Endothelial cell (in vitro differentiated cells): ENCODE data around the gene LGMN. TPM values are rescaled to one million over a fixed set of nuclear protein-coding genes. Genes with fewer than 3 reads are reported as not detected.
"Not testable (repeated sequence)": the region's sequence is repeated elsewhere in the genome, so short reads cannot be mapped to it uniquely, and the experiment has no call there.

Experiments
- DNase-seq: peaks from one replicate; pipeline ENCODE4 v3.0.0; 2021; ENCODE audit warnings: low spot score
- H3K27ac Mint-ChIP-seq: one replicate; pipeline ENCODE4 v1.8.0; 2021; ENCODE audit warnings: mixed read lengths, inconsistent platforms; ENCODE audit not compliant: unreplicated experiment
- H3K27me3 Mint-ChIP-seq: one replicate; pipeline ENCODE4 v1.8.0; 2021; ENCODE audit warnings: mild to moderate bottlenecking, moderate library complexity, mixed read lengths, inconsistent platforms; ENCODE audit not compliant: unreplicated experiment
- H3K36me3 Mint-ChIP-seq: one replicate; pipeline ENCODE4 v1.8.0; 2021; ENCODE audit warnings: mild to moderate bottlenecking, low read depth, mixed read lengths, inconsistent platforms; ENCODE audit not compliant: unreplicated experiment
- H3K4me1 Mint-ChIP-seq: one replicate; pipeline ENCODE4 v1.8.0; 2021; ENCODE audit warnings: mild to moderate bottlenecking, mixed read lengths, inconsistent platforms; ENCODE audit not compliant: unreplicated experiment
- H3K4me3 Mint-ChIP-seq: one replicate; pipeline ENCODE4 v1.8.0; 2021; ENCODE audit warnings: mild to moderate bottlenecking, mixed read lengths, inconsistent platforms; ENCODE audit not compliant: unreplicated experiment
- H3K9me3 Mint-ChIP-seq: one replicate; pipeline ENCODE4 v1.8.0; 2021; ENCODE audit warnings: mixed read lengths, inconsistent platforms; ENCODE audit not compliant: unreplicated experiment
- CTCF ChIP-seq: fragments of 200-600 bp; sonication (generic); IDR thresholded peaks from one replicate; pipeline ENCODE4 v1.5.0; 2021; ENCODE audit warnings: antibody characterized with exemption; ENCODE audit not compliant: unreplicated experiment
- total RNA-seq: library from RNA; stranded (reverse); fragmentation: NEBNext Ultra II Directional; extraction: Animal tissue kit (Norgen Biotek cat#: 25700); gene quantifications from one replicate; pipeline ENCODE4 v1.2.1, GENCODE V29; 2021; ENCODE audit not compliant: unreplicated experiment

LGMN gene
- total RNA-seq, 1 donor from 2014 or later = 97.6 TPM

- Mint-ChIP-seq H3K4me1 (peaks cover 7% of the 10 kb centered on the region), H3K27ac (peak overlapping the region; percentile 36), H3K36me3 (peaks cover 18% of the 10 kb centered on the region), H3K4me3 (peak overlapping the region; percentile 65), H3K27me3 (peaks cover 5% of the 10 kb centered on the region), H3K9me3 (no peaks in the 10 kb centered on the region)
- peak; percentile 81 for DNase-seq
- TF ChIP-seq CTCF = peak; percentile 92
Measured at GRCh38 chr14:92680781-92681650, 67.4 kb downstream of the LGMN start.

GRCh38 chr14:92680330-92680729, 68.1 kb downstream of the LGMN start:
- H3K9me3 Mint-ChIP-seq, H3K27ac Mint-ChIP-seq, H3K4me3 Mint-ChIP-seq, H3K4me1 Mint-ChIP-seq, DNase-seq, H3K27me3 Mint-ChIP-seq: not testable (repeated sequence)
- H3K36me3 Mint-ChIP-seq = peaks cover 22% of the 10 kb centered on the region

- DNase-seq = no peak
- Mint-ChIP-seq H3K9me3 (no peaks in the 10 kb centered on the region), H3K4me3 (no peak overlapping the region), H3K4me1 (peaks cover 7% of the 10 kb centered on the region), H3K27me3 (peaks cover 2% of the 10 kb centered on the region), H3K27ac (no peak overlapping the region), H3K36me3 (peaks cover 26% of the 10 kb centered on the region)
- no peak for TF ChIP-seq CTCF
Measured at GRCh38 chr14:92679246-92679645, 69.2 kb downstream of the LGMN start.

- Mint-ChIP-seq H3K27me3 (peaks cover 2% of the 10 kb centered on the region), H3K4me3 (no peak overlapping the region), H3K27ac (no peak overlapping the region), H3K4me1 (peaks cover 7% of the 10 kb centered on the region), H3K36me3 (peaks cover 26% of the 10 kb centered on the region), H3K9me3 (no peaks in the 10 kb centered on the region)
- TF ChIP-seq CTCF = no peak
- no peak for DNase-seq
Measured at GRCh38 chr14:92678766-92679165, 69.7 kb downstream of the LGMN start.

- peak overlapping the region; percentile 57 for H3K4me3 Mint-ChIP-seq
- H3K27ac Mint-ChIP-seq = no peak overlapping the region
- peaks cover 26% of the 10 kb centered on the region for H3K36me3 Mint-ChIP-seq
- no peak for DNase-seq
- H3K9me3 Mint-ChIP-seq = no peaks in the 10 kb centered on the region
- H3K27me3 Mint-ChIP-seq = peaks cover 2% of the 10 kb centered on the region
- peaks cover 7% of the 10 kb centered on the region for H3K4me1 Mint-ChIP-seq
- TF ChIP-seq CTCF = no peak
Measured at GRCh38 chr14:92677955-92678354, 70.5 kb downstream of the LGMN start.
